Bronchial epithelial cell (primary cell): ENCODE measurements around the gene SYTL2. TPM values are rescaled to one million over a fixed set of nuclear protein-coding genes. Genes with fewer than 3 reads are reported as not detected.

ENCODE experiments used
- DNase-seq: peaks from one replicate; pipeline ENCODE4 v3.0.0-alpha.2; 2010; ENCODE audit warnings: low read depth
- FAIRE-seq: peaks from 2 replicates; lab custom pipeline; 2011; peaks lifted over from hg19 to GRCh38; lab: Jason Lieb, UNC
- H3K27me3 ChIP-seq: 2 replicates; pipeline ENCODE4 v1.5.1; 2011; ENCODE audit warnings: low read length; ENCODE audit not compliant: control insufficient read depth, insufficient read depth
- H3K36me3 ChIP-seq: 2 replicates; pipeline ENCODE4 v1.5.1; 2011; ENCODE audit warnings: low read length; ENCODE audit not compliant: control insufficient read depth, insufficient read depth
- H3K4me3 ChIP-seq: 2 replicates; pipeline ENCODE4 v1.5.1; 2011; ENCODE audit warnings: mild to moderate bottlenecking, low read depth, low read length, control low read depth
- total RNA-seq: library from RNA; depleted of rRNA; stranded (reverse); fragments of >200 nt; gene quantifications from 2 replicates; pipeline ENCODE4 v1.2.1, GENCODE V29; 2014
- TF ChIP-seq, protein P1 (sequence below): IDR thresholded peaks from 2 replicates; pipeline ENCODE4 v1.5.1; 2011; ENCODE audit warnings: mild to moderate bottlenecking, moderate library complexity, low read length, control low read depth, inconsistent platforms; ENCODE audit not compliant: insufficient read depth, severe bottlenecking

Gene SYTL2
- total RNA-seq, 1 donor from 2014 or later = 8.2 TPM

DNA sequence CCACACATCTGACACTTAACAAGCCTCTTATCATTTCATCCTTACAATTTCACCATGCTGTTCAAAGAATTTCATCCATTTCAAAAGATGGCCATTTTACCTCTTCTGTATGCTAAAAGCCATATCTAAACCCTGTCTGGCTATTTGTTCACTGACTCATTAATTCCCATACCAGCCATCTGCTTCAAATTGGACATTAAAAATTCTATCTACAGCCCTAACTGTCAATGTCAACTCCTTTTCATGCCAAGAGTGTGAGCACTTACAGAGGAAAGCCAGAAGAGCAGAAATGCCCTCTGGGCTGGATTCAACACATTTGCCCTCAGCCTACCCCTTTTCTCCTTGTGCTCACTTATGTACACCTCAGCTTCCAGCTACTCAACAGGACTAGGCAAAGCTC is 59.2 kb downstream of the SYTL2 start:
- FAIRE-seq (no peak), DNase-seq (no peak)
- no peaks in the 10 kb centered on the region for H3K27me3 ChIP-seq
- H3K4me3 ChIP-seq = no peak overlapping the region
- no peaks in the 10 kb centered on the region for H3K36me3 ChIP-seq
- TF ChIP-seq, protein P1, sequence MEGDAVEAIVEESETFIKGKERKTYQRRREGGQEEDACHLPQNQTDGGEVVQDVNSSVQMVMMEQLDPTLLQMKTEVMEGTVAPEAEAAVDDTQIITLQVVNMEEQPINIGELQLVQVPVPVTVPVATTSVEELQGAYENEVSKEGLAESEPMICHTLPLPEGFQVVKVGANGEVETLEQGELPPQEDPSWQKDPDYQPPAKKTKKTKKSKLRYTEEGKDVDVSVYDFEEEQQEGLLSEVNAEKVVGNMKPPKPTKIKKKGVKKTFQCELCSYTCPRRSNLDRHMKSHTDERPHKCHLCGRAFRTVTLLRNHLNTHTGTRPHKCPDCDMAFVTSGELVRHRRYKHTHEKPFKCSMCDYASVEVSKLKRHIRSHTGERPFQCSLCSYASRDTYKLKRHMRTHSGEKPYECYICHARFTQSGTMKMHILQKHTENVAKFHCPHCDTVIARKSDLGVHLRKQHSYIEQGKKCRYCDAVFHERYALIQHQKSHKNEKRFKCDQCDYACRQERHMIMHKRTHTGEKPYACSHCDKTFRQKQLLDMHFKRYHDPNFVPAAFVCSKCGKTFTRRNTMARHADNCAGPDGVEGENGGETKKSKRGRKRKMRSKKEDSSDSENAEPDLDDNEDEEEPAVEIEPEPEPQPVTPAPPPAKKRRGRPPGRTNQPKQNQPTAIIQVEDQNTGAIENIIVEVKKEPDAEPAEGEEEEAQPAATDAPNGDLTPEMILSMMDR = no peak

DNA sequence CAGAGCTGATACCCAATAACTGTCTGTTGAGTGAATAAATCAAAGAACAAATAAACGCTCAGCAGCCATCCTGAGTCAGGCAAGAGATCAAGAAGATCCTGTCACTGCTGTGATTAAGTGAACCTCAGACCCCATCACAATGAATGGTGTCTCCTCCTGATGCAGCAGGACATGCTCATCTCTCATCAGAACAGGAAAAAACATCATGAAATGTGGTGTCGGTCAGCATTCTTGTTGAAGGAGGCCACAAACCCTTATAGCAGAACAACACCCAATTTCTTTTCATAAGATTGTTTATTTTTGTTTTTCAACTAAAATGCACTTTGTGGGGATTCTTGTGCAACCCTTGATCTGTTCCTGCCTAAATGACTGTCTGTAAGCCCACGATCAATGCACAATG is 60.3 kb downstream of the SYTL2 start:
- Histone ChIP-seq H3K4me3 (no peak overlapping the region), H3K27me3 (no peaks in the 10 kb centered on the region), H3K36me3 (no peaks in the 10 kb centered on the region)
- TF ChIP-seq, protein P1 = no peak
- DNase-seq (no peak), FAIRE-seq (no peak)

DNA sequence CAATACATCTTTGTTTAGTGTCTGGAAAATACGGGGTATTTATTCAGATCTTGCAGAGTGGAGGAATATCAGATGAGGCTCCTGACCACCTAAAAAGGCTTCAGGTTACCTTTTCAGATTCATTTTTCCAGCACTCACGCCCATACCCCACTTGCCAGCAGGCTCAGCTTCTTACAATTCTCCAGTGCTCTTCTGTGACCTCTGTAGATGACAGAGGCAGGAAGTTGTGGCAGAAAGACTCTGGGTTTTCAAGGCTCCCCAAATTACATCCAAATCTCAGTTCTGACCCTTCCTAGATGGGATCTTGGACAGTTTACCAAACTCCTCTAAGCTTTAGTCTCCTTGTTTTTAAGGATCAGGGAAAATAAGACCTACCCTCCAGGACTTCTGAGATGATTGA is 61.1 kb downstream of the SYTL2 start:
- TF ChIP-seq, protein P1 = no peak
- no peaks in the 10 kb centered on the region for H3K27me3 ChIP-seq
- no peaks in the 10 kb centered on the region for H3K36me3 ChIP-seq
- FAIRE-seq (no peak), DNase-seq (no peak)
- H3K4me3 ChIP-seq = no peak overlapping the region

DNA sequence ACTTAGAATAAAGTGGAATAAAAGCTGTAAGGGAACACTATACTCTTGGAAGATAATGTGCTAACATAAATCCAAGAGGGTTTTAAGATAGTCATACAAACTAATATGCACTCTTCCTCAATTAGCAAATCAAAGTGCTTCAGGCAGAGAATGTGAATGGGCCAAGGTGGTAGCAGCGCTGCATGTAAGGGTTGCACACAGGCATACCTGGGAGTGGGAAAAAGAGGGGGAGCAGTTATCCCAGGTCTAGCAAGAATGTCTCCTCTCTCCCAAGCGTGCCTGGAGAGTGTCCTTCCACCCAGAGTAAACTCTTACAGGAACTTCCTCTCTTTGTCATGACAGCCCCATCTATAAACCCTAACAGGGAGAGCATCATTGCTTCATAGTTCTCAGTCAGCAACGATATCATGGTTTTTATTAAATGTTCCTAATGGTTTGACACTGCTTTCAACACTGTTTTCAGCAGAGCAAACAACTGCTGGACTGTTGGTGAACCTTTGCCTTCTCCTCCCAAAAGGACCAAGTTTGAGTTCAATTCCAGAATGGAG is 61.6 kb downstream of the SYTL2 start:
- TF ChIP-seq, protein P1 = no peak
- FAIRE-seq (no peak), DNase-seq (no peak)
- Histone ChIP-seq H3K36me3 (no peaks in the 10 kb centered on the region), H3K4me3 (no peak overlapping the region), H3K27me3 (no peaks in the 10 kb centered on the region)

DNA sequence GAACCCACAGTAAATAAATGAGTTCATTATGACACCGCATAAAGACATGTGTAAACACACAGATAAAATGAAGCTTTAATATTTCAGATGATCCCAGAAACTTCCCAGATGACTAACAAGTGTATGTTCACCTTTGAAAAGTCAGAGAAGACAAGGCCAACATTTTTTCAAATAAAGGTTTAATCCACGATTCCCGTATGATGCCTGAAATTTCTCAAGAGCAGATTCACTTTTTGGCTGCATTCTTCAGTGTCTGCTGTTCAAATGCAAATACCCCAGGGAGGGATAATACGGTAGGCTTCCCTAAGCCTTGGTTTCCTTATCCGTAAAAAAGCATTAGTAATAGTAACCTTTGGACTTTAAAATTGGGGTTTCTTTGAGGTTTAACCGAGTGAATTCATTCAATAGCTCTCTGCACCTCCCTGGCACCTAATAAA is 62.5 kb downstream of the SYTL2 start:
- FAIRE-seq (no peak), DNase-seq (peak; percentile 28)
- TF ChIP-seq, protein P1 = no peak
- no peaks in the 10 kb centered on the region for H3K36me3 ChIP-seq
- no peaks in the 10 kb centered on the region for H3K27me3 ChIP-seq
- H3K4me3 ChIP-seq = no peak overlapping the region

DNA sequence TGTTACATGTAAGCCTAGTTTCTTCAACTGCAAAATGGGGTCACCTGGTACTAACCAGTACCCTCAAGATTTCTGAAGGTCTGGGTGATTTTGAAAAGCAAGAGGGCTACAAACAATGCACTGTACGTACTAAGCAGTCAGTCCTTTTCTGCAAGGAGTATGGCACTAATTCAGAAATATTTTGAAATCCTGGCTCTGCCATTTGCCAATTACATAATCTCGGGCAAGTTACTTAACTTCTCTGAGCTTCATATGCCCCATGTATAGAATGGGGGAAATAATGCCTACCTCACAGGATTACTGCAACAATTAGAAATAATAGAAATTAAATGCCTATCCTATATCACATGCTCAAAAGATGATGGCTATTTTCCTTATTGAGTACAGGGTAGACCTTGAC is 64.3 kb downstream of the SYTL2 start:
- H3K27me3 ChIP-seq = no peaks in the 10 kb centered on the region
- H3K36me3 ChIP-seq = no peaks in the 10 kb centered on the region
- TF ChIP-seq, protein P1 = no peak
- DNase-seq (no peak), FAIRE-seq (no peak)
- no peak overlapping the region for H3K4me3 ChIP-seq
